AG04450 (cell line): ENCODE results near the gene FHIT. TPM values are rescaled to one million over a fixed set of nuclear protein-coding genes. Genes with fewer than 3 reads are reported as not detected.

Experiments
- CTCF ChIA-PET: fragments of 300-600, 350-600 bp; formaldehyde crosslinking; extraction: SDS; loops from one replicate; lab custom pipeline; 2022; ENCODE audit warnings: antibody characterized with exemption, inconsistent platforms; lab: Charles Lee
- POLR2A ChIA-PET: fragments of 350-600 bp; formaldehyde crosslinking; extraction: SDS; loops from one replicate; lab custom pipeline; 2021; ENCODE audit warnings: antibody characterized with exemption, inconsistent platforms; lab: Yijun Ruan, JAX
- DNase-seq: peaks from one replicate; pipeline ENCODE4 v3.0.0-alpha.2; 2011; ENCODE audit warnings: low read depth, low spot score
- H3K27ac ChIP-seq: one replicate; pipeline ENCODE4 v1.5.1; 2012; ENCODE audit warnings: low read depth, low read length, control low read depth
- H3K27me3 ChIP-seq: one replicate; pipeline ENCODE4 v1.6.0; 2012; ENCODE audit warnings: low read length; ENCODE audit not compliant: control insufficient read depth, insufficient read depth
- H3K4me3 ChIP-seq: 2 replicates; pipeline ENCODE4 v1.5.1; 2011; ENCODE audit warnings: mild to moderate bottlenecking, low read depth, low read length, control low read depth
- H3K9me3 ChIP-seq: 2 replicates; pipeline ENCODE4 v1.5.1; 2012; ENCODE audit warnings: low read length; ENCODE audit not compliant: control insufficient read depth, insufficient read depth
- CTCF ChIP-seq: IDR thresholded peaks from 2 replicates; pipeline ENCODE4 v1.5.1; 2011; ENCODE audit warnings: low read depth, low read length, control low read depth, inconsistent platforms
- polyA plus RNA-seq: library from polyadenylated mRNA; depleted of rRNA; stranded (reverse); fragments of >200 nt; gene quantifications from 2 replicates; pipeline ENCODE4 v1.2.3, GENCODE V29; 2011

FHIT gene
- polyA plus RNA-seq, 1 experiment: 0.17 TPM

GRCh38 chr3:59843821-59844220 is 1407.4 kb downstream of the FHIT start:
- ChIA-PET CTCF (no interaction called here), POLR2A (no interaction called here)
- Histone ChIP-seq H3K4me3 (no peak overlapping the region), H3K27ac (no peak overlapping the region), H3K9me3 (no peaks in the 10 kb centered on the region), H3K27me3 (no peaks in the 10 kb centered on the region)
- no peak for TF ChIP-seq CTCF
- DNase-seq: no peak

GRCh38 chr3:59839810-59840515 is 1411.3 kb downstream of the FHIT start:
- POLR2A ChIA-PET: no interaction called here
- no peak for TF ChIP-seq CTCF
- no peak overlapping the region for H3K27ac ChIP-seq
- H3K9me3 ChIP-seq: no peaks in the 10 kb centered on the region
- CTCF ChIA-PET: interaction anchor here (1.5 kb wide), 1 partner anchor 18 kb away, joined by 5 read pairs; no protein-coding TSS in a partner anchor
- H3K4me3 ChIP-seq: no peak overlapping the region
- DNase-seq: no peak
- no peaks in the 10 kb centered on the region for H3K27me3 ChIP-seq

GRCh38 chr3:59839283-59839682 is 1412.0 kb downstream of the FHIT start:
- Histone ChIP-seq H3K27ac (no peak overlapping the region), H3K27me3 (no peaks in the 10 kb centered on the region), H3K4me3 (no peak overlapping the region), H3K9me3 (no peaks in the 10 kb centered on the region)
- ChIA-PET POLR2A (no interaction called here), CTCF (no interaction called here)
- TF ChIP-seq CTCF: no peak
- peak; percentile 47 for DNase-seq

- H3K27ac ChIP-seq: no peak overlapping the region
- H3K9me3 ChIP-seq: no peaks in the 10 kb centered on the region
- TF ChIP-seq CTCF: no peak
- no peak overlapping the region for H3K4me3 ChIP-seq
- DNase-seq: no peak
- ChIA-PET CTCF (interaction anchor here (0.6 kb wide), 1 partner anchor 621 kb away, joined by 4 read pairs; no protein-coding TSS in a partner anchor), POLR2A (no interaction called here)
- no peaks in the 10 kb centered on the region for H3K27me3 ChIP-seq
These were observed 1414.7 kb downstream of the FHIT start for GRCh38 chr3:59836531-59836930.

- H3K27me3 ChIP-seq: no peaks in the 10 kb centered on the region
- CTCF ChIA-PET: no interaction called here
These were observed 1418.5 kb downstream of the FHIT start for GRCh38 chr3:59832702-59833101.

More at GRCh38 chr3:59832702-59833101, 1418.5 kb downstream of the FHIT start:
- no peak for DNase-seq
- Histone ChIP-seq H3K4me3 (no peak overlapping the region), H3K9me3 (no peaks in the 10 kb centered on the region), H3K27ac (no peak overlapping the region)
- no peak for TF ChIP-seq CTCF
- POLR2A ChIA-PET: interaction anchor here (0.6 kb wide), 1 partner anchor 72 kb away, joined by 5 read pairs; no protein-coding TSS in a partner anchor
